ENCODE measurements around the gene TRMT2A.

The TRMT2A gene

DNA sequence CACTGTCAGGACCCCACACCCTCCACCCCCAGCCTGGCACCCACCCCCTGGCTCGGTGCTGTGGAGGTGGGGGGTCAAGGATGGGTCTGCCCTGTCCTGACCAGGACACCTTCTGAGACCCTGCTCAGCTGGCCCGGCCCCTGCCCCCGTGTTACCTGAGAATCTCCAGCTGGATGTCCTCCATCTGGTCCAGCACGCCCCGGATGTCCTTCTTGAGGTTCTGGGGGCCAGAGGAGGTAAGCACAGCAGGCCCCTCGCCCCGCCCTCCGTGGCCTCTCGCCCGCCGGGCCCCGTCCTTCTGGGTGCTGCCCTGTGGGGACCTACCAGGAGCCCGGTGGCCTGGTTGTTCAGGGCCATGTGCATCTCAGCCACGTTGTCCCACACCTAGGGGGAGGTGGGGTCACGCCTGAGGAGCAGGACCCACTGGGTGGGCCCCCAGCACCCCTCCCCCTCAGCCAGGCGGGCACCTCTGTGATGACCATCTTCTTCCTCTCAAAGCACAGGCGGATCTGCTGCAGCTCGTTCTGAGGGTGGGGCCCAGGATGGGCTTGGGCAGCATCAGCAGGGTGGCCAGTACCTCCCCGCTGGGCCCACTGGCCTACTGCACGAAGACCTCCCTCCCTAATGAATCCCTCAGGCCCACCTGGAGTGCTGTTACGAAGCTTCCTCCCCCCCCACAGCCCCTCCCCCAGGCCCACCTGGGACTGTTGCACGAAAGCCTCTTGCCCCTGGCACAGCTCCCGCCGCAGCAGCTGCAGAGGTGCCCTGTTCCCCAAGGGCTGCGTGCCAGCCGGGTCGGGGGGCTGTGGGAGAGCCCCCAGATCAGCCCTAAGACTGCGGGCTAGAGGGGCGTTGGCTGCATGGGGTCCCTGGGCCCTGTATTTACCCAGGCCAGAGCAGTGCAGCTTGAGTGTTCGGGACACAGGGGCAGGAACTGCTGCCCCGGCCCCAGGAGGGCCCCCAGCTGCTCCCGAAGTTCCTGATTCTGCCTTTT is 32.5 kb upstream of the TRMT2A start:
- no peak overlapping the region for H3K4me3 ChIP-seq (ENCODE audit: low read depth, low read length)
- no peak for DNase-seq (ENCODE audit: low read depth)

DNA sequence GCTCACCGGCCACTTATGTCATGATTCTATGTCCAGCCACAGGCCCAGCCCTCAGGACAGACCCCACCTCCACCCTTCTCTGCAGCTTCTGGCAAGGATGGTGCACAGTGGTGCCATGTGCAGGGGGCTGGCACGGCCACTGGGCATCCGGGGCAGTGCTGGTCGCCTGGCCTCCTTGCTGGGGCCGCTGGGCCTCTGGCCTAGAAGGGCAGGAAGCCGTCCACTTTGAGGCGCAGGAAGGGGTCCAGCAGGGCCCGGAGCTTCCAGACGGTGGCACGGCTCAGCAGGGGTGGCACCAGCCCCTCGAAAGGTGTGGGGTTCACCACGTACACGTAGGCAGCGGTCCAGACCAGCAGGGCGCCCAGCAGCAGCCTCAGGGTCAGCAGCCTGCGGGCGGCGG is 31.4 kb upstream of the TRMT2A start:
- no peak for DNase-seq (ENCODE audit: low read depth)
- no peak overlapping the region for H3K4me3 ChIP-seq (ENCODE audit: low read depth, low read length)

DNA sequence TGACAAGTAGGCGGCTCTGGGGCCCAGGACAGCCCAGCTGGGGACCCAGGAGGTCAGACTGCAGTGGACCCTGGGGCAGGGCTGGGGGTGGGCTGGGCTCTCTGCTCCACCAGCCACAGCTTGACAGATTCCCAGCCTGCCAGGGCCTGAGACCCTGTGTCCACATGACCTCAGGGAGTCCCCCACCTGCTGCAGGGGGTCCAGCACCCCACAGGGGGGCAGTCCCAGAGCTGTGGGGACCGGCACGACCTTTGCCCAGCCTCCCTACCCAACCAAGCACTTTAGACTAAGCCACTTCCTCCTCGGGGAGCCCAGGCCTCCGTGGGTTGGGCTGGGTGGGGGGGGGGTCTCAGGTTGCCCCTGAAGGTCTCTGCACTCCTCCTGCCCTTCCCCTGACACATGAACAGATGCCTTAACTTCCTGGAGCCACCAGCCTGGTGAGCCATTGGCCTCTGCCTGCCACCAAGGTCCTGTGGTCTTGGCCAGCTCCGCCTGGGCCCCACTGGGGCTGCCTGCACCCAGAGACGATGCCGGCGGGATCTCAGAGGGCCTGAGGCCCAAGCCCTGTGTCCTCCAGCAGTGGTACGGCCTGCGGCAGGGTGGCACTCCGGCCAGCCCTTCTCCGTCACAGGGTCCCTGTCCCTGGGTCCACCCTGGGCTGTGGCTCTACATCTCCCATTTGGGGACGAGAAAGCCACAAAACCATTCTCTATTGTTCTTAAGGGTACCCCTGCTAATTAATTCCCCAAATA is 30.4 kb upstream of the TRMT2A start:
- no peak for DNase-seq (ENCODE audit: low read depth)
- H3K4me3 ChIP-seq (ENCODE audit: low read depth, low read length): no peak overlapping the region

DNA sequence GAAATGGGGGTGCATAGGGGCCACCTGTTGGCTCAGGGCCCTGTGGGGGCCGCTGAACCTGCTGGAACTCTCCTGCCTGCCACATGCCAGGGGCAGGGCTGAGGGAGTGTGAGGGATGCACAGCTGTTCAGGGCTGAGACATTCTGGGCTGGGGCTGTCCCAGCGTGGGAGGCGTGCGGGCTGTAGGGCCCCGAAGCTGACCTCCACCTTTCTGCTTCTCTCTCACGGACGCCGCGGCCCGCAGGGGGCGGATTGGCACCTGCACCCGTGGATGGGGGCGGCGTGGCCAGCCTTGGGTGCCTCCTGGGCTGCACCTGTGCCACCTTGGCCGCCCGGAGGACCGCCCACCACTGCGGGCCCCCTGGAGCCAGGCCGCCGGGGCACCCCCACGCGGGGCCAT is 29.8 kb upstream of the TRMT2A start:
- no peak overlapping the region for H3K4me3 ChIP-seq (ENCODE audit: low read depth, low read length)
- no peak for DNase-seq (ENCODE audit: low read depth)

DNA sequence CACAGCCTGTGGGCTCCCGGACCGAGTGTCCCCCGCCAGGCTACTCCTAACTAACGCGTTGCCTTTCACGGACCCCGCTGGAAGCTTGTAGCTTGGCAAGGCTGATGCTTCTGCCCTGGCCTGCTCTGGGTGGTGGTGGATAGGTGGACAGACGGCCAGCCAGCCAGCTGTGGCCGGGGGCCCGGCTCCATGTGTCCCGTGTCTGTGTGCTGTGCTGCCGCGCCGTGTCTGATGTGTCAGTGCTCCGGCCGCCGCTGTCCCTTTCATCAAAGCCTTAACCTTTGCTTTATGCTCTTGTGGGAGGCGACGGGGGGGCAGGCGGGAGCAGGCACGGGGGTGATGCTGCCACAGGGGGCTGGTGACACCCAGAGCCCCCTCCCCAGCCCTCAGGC is 28.8 kb upstream of the TRMT2A start:
- no peak for DNase-seq (ENCODE audit: low read depth)

DNA sequence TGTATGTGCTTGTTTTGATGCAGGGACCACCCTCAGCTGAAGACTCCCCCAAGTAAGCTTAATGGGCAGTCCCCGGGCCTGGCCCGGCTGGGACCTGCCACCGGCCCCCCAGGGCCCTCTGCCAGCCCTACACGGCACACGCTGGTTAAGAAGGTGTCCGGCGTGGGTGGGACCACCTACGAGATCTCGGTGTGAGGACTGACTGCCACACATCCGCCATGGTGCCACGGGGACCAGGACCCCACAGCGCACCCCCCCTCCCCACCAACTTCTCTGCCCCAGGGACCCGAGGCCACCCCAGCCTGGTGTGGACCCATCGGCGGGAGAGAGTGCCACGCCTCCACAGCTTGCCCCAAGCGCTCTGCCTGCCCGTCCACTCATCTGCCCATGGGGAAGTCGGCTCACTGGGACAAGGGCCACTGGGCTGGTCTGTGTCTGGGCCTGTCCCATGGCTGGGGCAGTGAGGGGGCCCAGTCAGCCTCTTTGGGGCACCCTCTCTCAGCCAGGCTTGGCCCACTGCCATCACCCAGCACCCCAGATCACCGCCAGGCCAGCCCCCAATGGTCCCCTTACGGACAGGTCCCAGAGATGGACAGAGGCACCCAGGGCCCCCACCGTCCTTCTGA is 28.3 kb upstream of the TRMT2A start:
- no peak for DNase-seq (ENCODE audit: low read depth)
- no peak overlapping the region for H3K4me3 ChIP-seq (ENCODE audit: low read depth, low read length)

More for the DNA sequence above, 28.8 kb upstream of the TRMT2A start:
- no peak overlapping the region for H3K4me3 ChIP-seq (ENCODE audit: low read depth, low read length)

DNA sequence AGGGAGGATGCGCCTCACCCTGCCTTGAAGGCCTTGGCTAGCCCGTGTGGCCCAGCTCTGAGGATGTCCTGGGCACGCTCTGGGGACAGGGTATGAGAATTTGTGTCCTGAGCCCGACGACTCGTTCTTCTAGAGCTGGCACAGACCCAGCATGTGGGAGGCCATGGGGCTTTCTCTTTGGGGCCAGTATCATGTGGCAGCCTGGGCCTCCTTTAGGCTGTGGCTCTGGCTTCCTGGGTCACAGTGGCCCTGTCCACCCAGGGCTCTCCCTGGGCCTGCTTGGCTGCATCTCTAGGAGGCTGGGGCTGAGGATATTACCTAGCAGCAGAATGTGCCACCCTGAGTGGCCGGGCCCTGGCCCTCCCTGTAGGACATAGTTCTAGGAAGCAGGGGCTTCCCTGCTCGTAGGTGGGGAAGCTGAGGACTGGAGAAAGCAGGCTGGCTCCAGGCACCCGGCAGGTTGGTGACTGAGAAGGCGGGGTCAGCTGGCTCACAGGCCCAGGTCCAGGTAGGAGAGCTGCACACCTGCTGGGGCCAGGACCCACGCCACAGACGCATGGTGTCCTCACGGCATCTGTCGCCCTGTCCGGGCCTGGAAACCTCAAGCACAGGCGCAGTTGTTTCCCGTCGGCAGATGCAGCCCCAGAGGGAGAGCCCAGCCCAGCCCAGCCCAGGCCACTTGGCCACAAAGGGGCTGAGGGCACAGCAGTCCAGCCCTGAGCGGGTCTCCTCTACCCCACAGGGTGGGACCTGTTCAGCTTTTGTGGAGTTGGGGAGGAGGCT is 27.0 kb upstream of the TRMT2A start:
- no peak overlapping the region for H3K4me3 ChIP-seq (ENCODE audit: low read depth, low read length)
- DNase-seq (ENCODE audit: low read depth): no peak

DNA sequence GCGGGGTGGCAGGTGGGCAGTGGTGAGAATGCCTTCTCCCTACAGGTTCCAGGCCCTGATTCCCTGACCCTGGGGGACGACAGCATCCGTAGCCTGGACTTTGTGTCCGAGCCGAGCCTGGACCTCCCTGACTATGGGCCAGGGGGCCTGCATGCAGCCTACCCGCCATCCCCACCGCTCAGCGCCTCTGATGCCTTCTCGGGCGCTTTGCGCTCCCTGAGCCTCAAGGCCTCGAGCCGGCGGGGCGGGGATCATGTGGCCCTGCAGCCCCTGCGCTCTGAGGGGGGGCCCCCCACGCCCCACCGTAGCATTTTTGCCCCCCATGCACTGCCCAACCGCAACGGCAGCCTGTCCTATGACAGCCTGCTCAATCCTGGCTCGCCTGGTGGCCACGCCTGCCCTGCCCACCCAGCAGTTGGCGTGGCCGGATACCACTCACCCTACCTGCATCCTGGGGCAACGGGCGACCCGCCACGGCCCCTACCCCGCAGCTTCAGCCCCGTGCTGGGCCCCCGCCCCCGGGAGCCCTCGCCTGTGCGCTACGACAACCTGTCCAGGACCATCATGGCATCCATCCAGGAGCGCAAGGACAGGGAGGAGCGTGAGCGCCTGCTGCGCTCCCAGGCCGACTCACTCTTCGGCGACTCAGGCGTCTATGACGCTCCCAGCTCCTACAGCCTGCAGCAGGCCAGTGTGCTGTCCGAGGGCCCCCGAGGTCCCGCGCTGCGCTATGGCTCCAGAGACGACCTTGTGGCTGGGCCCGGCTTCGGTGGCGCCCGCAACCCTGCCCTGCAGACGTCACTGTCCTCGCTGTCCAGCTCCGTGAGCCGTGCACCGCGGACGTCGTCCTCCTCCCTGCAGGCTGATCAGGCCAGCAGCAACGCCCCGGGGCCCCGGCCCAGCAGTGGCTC is 25.9 kb upstream of the TRMT2A start:
- DNase-seq (ENCODE audit: low read depth): no peak
- no peak overlapping the region for H3K4me3 ChIP-seq (ENCODE audit: low read depth, low read length)

DNA sequence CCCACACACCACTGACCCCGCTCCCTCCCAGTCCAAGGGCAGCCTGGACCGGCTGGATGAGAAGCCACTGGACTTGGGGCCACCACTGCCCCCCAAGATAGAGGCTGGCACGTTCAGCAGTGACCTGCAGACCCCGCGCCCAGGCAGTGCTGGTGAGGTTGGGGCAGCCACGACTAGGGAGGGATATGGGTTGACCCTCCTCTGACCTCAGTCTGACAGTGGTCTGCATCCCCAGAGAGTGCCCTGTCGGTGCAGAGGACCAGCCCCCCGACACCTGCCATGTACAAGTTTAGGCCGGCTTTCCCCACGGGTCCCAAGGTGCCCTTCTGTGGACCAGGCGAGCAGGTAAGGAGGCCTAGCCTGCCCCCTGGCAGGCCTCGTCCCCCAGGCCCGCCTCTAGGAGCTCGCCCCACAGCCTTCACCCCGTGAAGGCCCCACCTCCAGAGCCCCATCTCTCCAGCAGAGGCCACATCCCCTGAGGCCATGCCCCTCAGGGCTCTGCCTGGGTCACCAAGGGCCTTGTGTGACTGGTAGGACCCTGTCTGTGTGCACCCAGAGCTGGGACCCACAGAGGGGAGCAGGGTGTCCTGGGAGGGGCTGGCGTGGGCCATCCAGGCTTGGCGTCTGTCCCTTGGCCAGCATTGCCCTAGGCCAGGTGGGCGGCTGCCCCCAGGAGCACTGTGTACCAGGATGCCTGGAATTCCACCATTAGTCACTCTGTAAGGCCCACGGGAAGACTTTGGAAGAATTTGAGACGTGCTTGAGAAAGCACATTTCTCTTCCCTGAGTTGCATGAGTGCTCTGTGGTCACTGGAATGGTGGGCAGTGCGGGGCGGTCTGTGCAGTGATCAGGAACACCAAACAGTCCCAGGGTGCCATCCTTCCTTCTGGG is 24.4 kb upstream of the TRMT2A start:
- DNase-seq (ENCODE audit: low read depth): peak; percentile 59
- no peak overlapping the region for H3K4me3 ChIP-seq (ENCODE audit: low read depth, low read length)

DNA sequence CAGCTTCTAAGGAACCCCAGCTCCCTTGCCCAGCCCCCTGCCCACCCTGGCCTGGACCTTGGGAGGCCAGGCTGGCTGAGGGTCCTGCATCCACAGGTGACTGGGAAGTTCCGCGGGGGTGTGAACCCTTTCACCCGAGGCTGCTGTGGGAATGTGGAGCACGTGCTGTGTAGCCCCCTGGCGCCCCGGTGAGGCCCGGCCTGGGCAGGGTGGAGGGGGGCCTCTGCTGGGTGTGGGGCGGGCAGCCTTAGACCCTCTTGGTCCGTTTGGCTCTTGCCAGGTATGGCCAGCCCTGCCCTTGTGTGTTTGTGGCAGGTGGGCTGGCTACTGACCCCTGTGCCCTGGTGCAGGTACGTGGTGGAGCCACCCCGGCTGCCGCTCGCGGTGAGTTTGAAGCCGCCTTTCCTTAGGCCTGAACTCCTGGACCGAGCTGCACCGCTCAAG is 23.5 kb upstream of the TRMT2A start:
- no peak overlapping the region for H3K4me3 ChIP-seq (ENCODE audit: low read depth, low read length)
- no peak for DNase-seq (ENCODE audit: low read depth)

DNA sequence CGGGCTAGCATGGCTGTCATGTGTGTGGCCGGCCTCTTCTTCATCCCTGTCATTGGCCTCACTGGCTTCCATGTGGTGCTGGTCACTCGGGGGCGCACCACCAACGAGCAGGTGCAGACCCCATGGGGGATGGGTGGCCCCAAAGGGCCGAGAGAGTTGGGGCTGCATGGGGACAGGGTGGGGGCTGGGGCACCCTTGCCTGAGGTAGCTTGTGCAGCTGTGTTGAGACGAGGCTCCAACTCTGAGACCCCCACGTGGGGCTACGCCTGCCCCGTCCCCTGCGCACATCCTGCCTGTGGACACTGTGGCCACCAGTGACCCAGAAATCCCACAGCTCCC is 23.1 kb upstream of the TRMT2A start:
- no peak overlapping the region for H3K4me3 ChIP-seq (ENCODE audit: low read depth, low read length)
- no peak for DNase-seq (ENCODE audit: low read depth)

DNA sequence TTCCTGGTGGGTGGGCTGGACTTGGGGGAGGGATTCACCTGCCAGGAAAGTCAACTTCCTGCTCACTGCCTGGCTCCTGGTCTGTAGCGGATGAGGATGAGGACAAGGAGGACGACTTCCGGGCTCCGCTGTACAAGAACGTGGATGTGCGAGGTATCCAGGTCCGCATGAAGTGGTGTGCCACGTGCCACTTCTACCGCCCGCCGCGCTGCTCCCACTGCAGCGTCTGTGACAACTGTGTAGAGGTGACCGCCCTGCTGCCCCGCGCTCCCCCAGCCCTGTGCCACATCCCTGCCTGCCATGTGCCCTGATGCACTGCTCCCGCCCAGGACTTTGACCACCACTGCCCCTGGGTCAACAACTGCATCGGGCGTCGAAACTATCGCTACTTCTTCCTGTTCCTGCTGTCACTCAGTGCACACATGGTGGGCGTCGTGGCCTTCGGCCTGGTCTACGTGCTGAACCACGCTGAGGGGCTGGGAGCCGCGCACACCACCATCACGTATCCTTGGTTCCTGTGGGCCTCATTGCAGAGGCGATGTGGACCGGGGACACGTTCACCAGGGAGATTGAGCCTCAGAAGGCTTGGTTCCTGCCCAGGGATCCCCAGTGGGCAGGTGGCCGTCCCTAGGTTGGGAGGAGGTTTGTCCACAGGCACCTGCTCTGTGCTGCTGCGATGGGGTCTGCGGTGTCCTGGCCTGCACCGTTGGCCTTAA is 22.5 kb upstream of the TRMT2A start:
- H3K4me3 ChIP-seq (ENCODE audit: low read depth, low read length): no peak overlapping the region
- DNase-seq (ENCODE audit: low read depth): no peak

DNA sequence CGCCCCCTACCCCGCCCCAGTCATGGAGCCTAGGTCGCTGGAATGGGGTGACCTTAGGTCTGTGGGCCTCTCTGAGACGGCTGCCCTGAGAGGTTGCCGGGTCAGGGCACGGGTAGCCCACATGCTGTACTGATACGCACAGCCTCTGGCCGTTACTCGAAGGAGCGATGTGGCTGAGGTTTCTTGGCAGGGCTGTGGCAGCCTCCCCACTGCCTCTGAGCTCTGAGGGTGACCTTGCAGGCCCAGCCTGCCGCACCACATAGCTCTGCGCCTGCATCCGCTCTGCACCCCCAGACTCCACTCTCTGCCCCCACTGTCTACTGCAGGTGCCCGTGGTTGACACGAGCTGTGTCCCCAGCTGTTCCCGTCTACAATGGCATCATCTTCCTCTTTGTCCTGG is 21.8 kb upstream of the TRMT2A start:
- DNase-seq (ENCODE audit: low read depth): no peak
- no peak overlapping the region for H3K4me3 ChIP-seq (ENCODE audit: low read depth, low read length)

DNA sequence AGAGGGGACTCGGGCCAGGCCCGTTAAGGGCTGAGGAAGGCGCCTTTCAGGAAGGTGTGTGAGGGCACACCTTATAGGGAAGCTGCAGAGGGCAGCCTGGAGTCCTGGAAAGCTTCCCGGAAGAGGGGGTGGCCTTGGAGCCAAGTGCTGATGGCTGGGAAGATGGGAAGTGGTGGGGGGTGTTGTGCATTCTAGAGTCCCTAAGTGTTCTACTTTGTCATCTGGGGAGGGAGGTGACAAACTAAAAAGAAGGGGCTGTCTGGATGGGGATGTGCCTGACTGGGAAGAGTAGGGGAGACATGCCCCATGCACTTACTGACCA is 21.4 kb upstream of the TRMT2A start:
- no peak overlapping the region for H3K4me3 ChIP-seq (ENCODE audit: low read depth, low read length)
- no peak for DNase-seq (ENCODE audit: low read depth)

DNA sequence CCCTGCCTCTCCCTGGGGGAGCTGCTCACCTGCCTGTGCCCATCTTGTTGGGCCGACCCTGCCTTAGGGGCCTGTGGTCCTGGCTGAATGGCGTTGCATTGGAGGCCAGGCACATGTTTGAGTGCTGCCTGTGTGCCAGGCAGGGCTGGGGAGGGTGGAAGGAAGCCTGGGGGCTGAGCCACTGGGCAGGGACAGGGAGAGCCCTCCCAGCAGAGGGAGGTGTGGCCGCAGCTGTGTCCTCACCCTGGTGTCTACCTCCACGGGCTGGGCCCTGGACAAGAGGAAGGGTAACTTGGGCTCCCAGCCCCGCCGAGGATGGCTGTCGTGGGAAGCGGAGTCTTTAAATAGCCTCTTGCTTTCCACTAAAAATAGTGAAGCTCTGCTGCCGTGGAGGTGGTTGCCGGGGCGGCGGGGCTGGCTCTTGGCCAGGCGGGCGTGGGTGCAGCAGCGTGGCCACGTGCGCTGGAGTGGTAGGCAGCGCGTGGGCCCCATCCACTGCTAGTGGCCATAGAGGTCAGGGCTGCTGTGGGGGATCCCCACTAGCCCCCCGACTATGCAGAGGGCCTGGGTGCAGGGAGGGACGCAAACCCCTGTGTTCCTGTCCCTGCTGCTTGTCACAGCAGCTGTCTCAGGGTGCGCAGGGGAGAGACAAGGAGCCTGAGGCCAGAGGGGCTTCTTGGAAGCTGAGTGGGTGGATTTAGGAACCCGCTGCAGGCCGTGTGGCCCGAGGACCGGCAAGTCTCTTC is 20.8 kb upstream of the TRMT2A start:
- no peak for DNase-seq (ENCODE audit: low read depth)
- H3K4me3 ChIP-seq (ENCODE audit: low read depth, low read length): no peak overlapping the region

DNA sequence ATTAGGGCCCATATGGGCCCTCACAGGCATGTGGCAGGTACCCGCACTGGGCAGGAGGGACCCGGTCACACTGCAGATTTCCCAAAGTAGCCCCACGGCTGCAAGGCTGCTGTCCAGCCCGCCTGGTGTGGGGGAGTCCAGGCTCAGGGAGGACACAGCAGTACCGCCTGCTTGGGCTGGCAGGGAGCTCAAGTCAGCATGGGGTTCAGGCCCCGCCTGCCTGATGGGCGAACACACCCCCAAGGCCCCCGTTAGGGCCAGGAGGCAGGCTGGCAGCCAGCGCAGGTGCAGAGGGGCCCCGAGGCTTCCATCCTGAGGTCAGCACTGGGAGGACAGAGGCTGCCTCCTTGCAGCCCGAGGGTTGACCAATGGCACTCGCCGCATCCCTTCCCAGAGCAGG is 20.1 kb upstream of the TRMT2A start:
- no peak for DNase-seq (ENCODE audit: low read depth)
- H3K4me3 ChIP-seq (ENCODE audit: low read depth, low read length): no peak overlapping the region

DNA sequence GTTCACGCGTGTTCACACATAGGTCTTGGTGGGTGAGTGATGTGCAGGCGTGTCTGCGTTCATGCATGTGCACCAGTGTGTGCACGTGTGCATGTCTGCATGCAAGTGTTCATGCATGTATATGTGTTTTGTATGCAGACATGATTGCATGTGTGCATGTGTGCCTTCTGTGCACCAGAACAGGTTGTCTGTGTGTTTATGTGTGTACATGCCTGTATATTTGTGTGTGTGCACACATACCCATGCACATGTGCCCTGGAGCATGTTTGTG is 19.5 kb upstream of the TRMT2A start:
- no peak overlapping the region for H3K4me3 ChIP-seq (ENCODE audit: low read depth, low read length)
- DNase-seq (ENCODE audit: low read depth): no peak
